HepG2 (cell line): ENCODE data around the gene RHOT2. TPM values are rescaled to one million over a fixed set of nuclear protein-coding genes. Genes with fewer than 3 reads are reported as not detected.

Source experiments
- FOSL2 ChIP-seq: sonication (generic); formaldehyde crosslinking; IDR thresholded peaks from 2 replicates; pipeline ENCODE4 v1.4.0; 2020; ENCODE audit warnings: missing genetic modification reagents
- HIVEP1 ChIP-seq: sonication (generic); formaldehyde crosslinking; IDR thresholded peaks from 2 replicates; pipeline ENCODE4 v1.4.0; 2020; ENCODE audit warnings: mild to moderate bottlenecking, missing genetic modification reagents
- ONECUT2 ChIP-seq: sonication (generic); formaldehyde crosslinking; IDR thresholded peaks from 2 replicates; pipeline ENCODE4 v1.4.0; 2020; ENCODE audit warnings: missing genetic modification reagents
- ZBTB8A ChIP-seq: sonication (generic); formaldehyde crosslinking; IDR thresholded peaks from 2 replicates; pipeline ENCODE4 v1.4.0; 2020; ENCODE audit warnings: mild to moderate bottlenecking, low read depth, missing genetic modification reagents, borderline replicate concordance
- ZNF335 ChIP-seq: sonication (generic); formaldehyde crosslinking; IDR thresholded peaks from 2 replicates; pipeline ENCODE4 v1.4.0; 2020; ENCODE audit warnings: missing genetic modification reagents
- ZNF572 ChIP-seq: sonication (generic); formaldehyde crosslinking; IDR thresholded peaks from 2 replicates; pipeline ENCODE4 v1.5.1; 2020; ENCODE audit warnings: mild to moderate bottlenecking, missing genetic modification reagents
- ZNF615 ChIP-seq: sonication (generic); formaldehyde crosslinking; IDR thresholded peaks from 2 replicates; pipeline ENCODE4 v1.5.0; 2020; ENCODE audit warnings: mild to moderate bottlenecking, missing genetic modification reagents, borderline replicate concordance
- ZNF776 ChIP-seq: sonication (generic); formaldehyde crosslinking; IDR thresholded peaks from 2 replicates; pipeline ENCODE4 v1.4.0; 2020; ENCODE audit warnings: mild to moderate bottlenecking, missing genetic modification reagents
- polyA plus RNA-seq, 8 experiments: library from polyadenylated mRNA; depleted of rRNA in 3 of 8; stranded (reverse) in 7 of 8; unstranded in 1 of 8; fragments of >200 nt; fragmentation: Illumina TruSeq in 4 of 8; extraction: Trizol in 4 of 8; gene quantifications; 2 replicates each; pipeline versions ENCODE4 v1.2.1 to v1.2.3, GENCODE V29; 2011 to 2016; ENCODE audit warnings: low read depth in 4 of 8, missing spikeins in 1 of 8, mixed read lengths in 1 of 8; ENCODE audit not compliant: insufficient read depth in 1 of 8
- total RNA-seq, 5 experiments: library from RNA; depleted of rRNA; stranded (reverse); fragments of >200 nt; fragmentation: Illumina TruSeq; extraction: Trizol; gene quantifications; 2 replicates each; pipeline ENCODE4 v1.2.3, GENCODE V29; 2016; ENCODE audit warnings: low read depth in 1 of 5
- TF ChIP-seq, protein P1 (sequence below): IDR thresholded peaks from 2 replicates; pipeline ENCODE4 v1.6.1; 2018; ENCODE audit warnings: missing genetic modification reagents, mild to moderate bottlenecking, missing compliant biosample characterization
- TF ChIP-seq, protein P2 (sequence below): sonication (generic); formaldehyde crosslinking; conservative IDR thresholded peaks from 2 replicates; pipeline ENCODE4 v1.8.0; 2022; ENCODE audit warnings: low read depth, missing genetic modification reagents
- TF ChIP-seq, protein P3 (sequence below): sonication (generic); formaldehyde crosslinking; IDR thresholded peaks from 2 replicates; pipeline ENCODE4 v1.4.0; 2020; ENCODE audit warnings: low read depth, missing genetic modification reagents
- TF ChIP-seq, protein P4 (sequence below): sonication (generic); formaldehyde crosslinking; IDR thresholded peaks from 2 replicates; pipeline ENCODE4 v1.4.0; 2020; ENCODE audit warnings: missing genetic modification reagents
- TF ChIP-seq, protein P5 (sequence below): sonication (generic); formaldehyde crosslinking; IDR thresholded peaks from 2 replicates; pipeline ENCODE4 v1.5.0; 2020; ENCODE audit warnings: missing genetic modification reagents, mild to moderate bottlenecking, borderline replicate concordance

RHOT2 gene
- total and polyA plus RNA-seq, 2 of the 13 experiments (the other 11 are each of a cell fraction or from before 2014, with no cell fraction given), result 63.6 to 76.9 TPM

DNA sequence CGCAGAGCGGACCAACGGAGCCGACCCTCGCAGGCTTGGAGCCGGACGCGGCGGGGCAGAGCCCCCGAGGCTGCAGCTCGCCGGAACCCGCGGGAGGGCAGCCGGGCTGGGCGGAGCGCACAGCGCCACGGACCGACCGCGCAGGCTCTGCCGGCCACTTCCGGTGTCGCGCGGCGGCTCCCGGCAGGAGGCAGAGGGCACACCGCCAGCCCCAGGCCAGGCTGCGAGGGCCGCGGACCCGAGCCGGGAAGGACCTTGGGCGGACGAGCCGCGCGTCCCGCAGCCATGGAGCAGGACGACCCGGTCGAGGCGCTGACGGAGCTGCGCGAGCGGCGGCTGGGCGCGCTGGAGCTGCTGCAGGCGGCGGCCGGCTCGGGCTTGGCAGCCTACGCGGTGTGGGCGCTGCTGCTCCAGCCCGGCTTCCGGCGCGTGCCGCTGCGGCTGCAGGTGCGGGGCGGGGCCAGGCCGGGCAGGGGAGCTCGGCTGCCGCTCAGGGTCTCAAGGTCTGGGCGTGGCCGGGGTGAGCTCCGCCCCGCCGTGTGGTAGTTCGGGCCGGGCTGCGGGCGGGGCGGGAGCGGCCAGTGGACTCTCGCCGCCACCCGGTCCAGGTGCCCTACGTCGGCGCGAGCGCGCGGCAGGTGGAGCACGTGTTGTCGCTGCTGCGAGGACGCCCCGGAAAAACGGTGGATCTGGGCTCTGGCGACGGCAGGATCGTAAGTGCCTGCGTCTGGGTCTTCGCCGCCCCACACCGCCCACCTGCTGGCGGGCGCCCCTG, 53.2 kb downstream of the RHOT2 start, which contains the start of gene ANTKMT (continued):
- TF ChIP-seq, protein P1, sequence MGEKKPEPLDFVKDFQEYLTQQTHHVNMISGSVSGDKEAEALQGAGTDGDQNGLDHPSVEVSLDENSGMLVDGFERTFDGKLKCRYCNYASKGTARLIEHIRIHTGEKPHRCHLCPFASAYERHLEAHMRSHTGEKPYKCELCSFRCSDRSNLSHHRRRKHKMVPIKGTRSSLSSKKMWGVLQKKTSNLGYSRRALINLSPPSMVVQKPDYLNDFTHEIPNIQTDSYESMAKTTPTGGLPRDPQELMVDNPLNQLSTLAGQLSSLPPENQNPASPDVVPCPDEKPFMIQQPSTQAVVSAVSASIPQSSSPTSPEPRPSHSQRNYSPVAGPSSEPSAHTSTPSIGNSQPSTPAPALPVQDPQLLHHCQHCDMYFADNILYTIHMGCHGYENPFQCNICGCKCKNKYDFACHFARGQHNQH (CRISPR knock-in tag), result no peak; the same call in 1 of the 2 replicates
- TF ChIP-seq ZNF776 (CRISPR knock-in tag), result peak; percentile 78; the same call in 1 of the 2 replicates
- TF ChIP-seq ZNF335 (CRISPR knock-in tag), result no peak
- TF ChIP-seq, protein P2, sequence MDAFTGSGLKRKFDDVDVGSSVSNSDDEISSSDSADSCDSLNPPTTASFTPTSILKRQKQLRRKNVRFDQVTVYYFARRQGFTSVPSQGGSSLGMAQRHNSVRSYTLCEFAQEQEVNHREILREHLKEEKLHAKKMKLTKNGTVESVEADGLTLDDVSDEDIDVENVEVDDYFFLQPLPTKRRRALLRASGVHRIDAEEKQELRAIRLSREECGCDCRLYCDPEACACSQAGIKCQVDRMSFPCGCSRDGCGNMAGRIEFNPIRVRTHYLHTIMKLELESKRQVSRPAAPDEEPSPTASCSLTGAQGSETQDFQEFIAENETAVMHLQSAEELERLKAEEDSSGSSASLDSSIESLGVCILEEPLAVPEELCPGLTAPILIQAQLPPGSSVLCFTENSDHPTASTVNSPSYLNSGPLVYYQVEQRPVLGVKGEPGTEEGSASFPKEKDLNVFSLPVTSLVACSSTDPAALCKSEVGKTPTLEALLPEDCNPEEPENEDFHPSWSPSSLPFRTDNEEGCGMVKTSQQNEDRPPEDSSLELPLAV (CRISPR knock-in tag), result 0 out of 2 replicates have a peak, but pooled peaks have one; percentile 65
- no peak for TF ChIP-seq ZNF572
- no peak; the same call in 1 of the 2 replicates for TF ChIP-seq ZBTB8A (CRISPR knock-in tag)
- no peak for TF ChIP-seq ZNF615 (CRISPR knock-in tag)
- TF ChIP-seq, protein P3, sequence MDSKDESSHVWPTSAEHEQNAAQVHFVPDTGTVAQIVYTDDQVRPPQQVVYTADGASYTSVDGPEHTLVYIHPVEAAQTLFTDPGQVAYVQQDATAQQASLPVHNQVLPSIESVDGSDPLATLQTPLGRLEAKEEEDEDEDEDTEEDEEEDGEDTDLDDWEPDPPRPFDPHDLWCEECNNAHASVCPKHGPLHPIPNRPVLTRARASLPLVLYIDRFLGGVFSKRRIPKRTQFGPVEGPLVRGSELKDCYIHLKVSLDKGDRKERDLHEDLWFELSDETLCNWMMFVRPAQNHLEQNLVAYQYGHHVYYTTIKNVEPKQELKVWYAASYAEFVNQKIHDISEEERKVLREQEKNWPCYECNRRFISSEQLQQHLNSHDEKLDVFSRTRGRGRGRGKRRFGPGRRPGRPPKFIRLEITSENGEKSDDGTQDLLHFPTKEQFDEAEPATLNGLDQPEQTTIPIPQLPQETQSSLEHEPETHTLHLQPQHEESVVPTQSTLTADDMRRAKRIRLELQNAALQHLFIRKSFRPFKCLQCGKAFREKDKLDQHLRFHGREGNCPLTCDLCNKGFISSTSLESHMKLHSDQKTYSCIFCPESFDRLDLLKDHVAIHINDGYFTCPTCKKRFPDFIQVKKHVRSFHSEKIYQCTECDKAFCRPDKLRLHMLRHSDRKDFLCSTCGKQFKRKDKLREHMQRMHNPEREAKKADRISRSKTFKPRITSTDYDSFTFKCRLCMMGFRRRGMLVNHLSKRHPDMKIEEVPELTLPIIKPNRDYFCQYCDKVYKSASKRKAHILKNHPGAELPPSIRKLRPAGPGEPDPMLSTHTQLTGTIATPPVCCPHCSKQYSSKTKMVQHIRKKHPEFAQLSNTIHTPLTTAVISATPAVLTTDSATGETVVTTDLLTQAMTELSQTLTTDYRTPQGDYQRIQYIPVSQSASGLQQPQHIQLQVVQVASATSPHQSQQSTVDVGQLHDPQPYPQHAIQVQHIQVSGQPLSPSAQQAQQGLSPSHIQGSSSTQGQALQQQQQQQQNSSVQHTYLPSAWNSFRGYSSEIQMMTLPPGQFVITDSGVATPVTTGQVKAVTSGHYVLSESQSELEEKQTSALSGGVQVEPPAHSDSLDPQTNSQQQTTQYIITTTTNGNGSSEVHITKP (CRISPR knock-in tag), result no peak
- no peak for TF ChIP-seq ONECUT2 (CRISPR knock-in tag)
- TF ChIP-seq, protein P4, sequence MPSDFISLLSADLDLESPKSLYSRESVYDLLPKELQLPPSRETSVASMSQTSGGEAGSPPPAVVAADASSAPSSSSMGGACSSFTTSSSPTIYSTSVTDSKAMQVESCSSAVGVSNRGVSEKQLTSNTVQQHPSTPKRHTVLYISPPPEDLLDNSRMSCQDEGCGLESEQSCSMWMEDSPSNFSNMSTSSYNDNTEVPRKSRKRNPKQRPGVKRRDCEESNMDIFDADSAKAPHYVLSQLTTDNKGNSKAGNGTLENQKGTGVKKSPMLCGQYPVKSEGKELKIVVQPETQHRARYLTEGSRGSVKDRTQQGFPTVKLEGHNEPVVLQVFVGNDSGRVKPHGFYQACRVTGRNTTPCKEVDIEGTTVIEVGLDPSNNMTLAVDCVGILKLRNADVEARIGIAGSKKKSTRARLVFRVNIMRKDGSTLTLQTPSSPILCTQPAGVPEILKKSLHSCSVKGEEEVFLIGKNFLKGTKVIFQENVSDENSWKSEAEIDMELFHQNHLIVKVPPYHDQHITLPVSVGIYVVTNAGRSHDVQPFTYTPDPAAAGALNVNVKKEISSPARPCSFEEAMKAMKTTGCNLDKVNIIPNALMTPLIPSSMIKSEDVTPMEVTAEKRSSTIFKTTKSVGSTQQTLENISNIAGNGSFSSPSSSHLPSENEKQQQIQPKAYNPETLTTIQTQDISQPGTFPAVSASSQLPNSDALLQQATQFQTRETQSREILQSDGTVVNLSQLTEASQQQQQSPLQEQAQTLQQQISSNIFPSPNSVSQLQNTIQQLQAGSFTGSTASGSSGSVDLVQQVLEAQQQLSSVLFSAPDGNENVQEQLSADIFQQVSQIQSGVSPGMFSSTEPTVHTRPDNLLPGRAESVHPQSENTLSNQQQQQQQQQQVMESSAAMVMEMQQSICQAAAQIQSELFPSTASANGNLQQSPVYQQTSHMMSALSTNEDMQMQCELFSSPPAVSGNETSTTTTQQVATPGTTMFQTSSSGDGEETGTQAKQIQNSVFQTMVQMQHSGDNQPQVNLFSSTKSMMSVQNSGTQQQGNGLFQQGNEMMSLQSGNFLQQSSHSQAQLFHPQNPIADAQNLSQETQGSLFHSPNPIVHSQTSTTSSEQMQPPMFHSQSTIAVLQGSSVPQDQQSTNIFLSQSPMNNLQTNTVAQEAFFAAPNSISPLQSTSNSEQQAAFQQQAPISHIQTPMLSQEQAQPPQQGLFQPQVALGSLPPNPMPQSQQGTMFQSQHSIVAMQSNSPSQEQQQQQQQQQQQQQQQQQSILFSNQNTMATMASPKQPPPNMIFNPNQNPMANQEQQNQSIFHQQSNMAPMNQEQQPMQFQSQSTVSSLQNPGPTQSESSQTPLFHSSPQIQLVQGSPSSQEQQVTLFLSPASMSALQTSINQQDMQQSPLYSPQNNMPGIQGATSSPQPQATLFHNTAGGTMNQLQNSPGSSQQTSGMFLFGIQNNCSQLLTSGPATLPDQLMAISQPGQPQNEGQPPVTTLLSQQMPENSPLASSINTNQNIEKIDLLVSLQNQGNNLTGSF (CRISPR knock-in tag), result peak; percentile 71; the same call in 1 of the 2 replicates
- TF ChIP-seq, protein P5, sequence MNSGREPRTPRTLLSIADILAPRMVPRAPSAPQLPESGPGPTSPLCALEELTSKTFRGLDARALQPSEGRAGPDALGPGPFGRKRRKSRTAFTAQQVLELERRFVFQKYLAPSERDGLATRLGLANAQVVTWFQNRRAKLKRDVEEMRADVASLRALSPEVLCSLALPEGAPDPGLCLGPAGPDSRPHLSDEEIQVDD, result peak; percentile 59; the same call in 1 of the 2 replicates
- no peak for TF ChIP-seq FOSL2 (CRISPR knock-in tag)
- TF ChIP-seq HIVEP1 (CRISPR knock-in tag), result peak; percentile 55; the same call in 1 of the 2 replicates
